Osteocyte (in vitro differentiated cells): ENCODE results near the gene IGHMBP2. TPM values are rescaled to one million over a fixed set of nuclear protein-coding genes. Genes with fewer than 3 reads are reported as not detected.

Experiments
- DNase-seq: peaks from one replicate; pipeline ENCODE4 v3.0.0; 2021; ENCODE audit warnings: mixed read lengths; ENCODE audit not compliant: unreplicated experiment; ENCODE audit errors: extremely low spot score
- H3K27ac Mint-ChIP-seq: one replicate; pipeline ENCODE4 v1.8.0; 2021; ENCODE audit warnings: mild to moderate bottlenecking, mixed read lengths; ENCODE audit not compliant: unreplicated experiment
- H3K27me3 Mint-ChIP-seq: one replicate; pipeline ENCODE4 v1.8.0; 2021; ENCODE audit warnings: mixed read lengths; ENCODE audit not compliant: unreplicated experiment
- H3K36me3 Mint-ChIP-seq: one replicate; pipeline ENCODE4 v1.8.0; 2021; ENCODE audit warnings: mixed read lengths; ENCODE audit not compliant: unreplicated experiment
- H3K4me1 Mint-ChIP-seq: one replicate; pipeline ENCODE4 v1.8.0; 2021; ENCODE audit warnings: mixed read lengths; ENCODE audit not compliant: unreplicated experiment
- H3K4me3 Mint-ChIP-seq: one replicate; pipeline ENCODE4 v1.8.0; 2021; ENCODE audit warnings: mild to moderate bottlenecking, moderate library complexity, mixed read lengths; ENCODE audit not compliant: unreplicated experiment
- H3K9me3 Mint-ChIP-seq: one replicate; pipeline ENCODE4 v1.8.0; 2021; ENCODE audit warnings: mixed read lengths; ENCODE audit not compliant: unreplicated experiment
- total RNA-seq: library from RNA; stranded (reverse); gene quantifications from 2 replicates; pipeline ENCODE4 v1.2.1, GENCODE V29; 2021
- TF ChIP-seq, protein P1 (sequence below): fragments of 200-600 bp; sonication (generic); IDR thresholded peaks from 2 replicates; pipeline ENCODE4 v1.5.0; 2021; ENCODE audit warnings: antibody characterized with exemption, mild to moderate bottlenecking, moderate library complexity

Gene IGHMBP2
- total RNA-seq, 1 donor from 2014 or later = 30.5 TPM

DNA sequence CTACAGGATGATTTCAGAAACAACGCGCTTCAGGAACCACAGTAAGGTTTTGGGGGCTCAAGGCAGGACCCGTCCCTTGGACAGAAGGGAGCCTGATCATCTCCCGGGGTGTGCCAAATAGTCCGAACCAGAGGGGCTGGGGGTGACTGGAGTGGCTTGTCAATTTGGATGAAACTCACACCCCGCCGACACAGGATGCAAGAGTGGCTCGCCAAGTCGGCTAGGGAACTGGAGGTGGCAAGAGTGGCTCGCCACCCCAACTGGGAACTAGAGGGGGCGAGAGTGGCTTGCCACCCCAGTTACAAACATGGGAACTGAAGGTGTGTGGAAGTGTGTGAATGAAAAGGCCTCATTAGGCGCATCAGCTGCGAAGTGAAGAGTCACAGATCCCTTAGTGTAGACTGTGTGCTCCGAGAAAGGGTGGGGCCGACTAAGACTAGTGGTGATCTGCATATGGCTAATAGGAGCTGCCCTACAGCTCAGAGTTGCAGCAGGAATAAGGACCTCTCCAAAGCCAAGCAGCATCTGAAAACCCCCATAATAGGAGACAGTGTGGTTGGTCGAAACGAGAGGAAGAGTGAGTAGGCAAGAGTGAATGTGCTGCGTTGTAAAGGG is 35.4 kb upstream of the IGHMBP2 start:
- peaks cover 4% of the 10 kb centered on the region for H3K9me3 Mint-ChIP-seq
- H3K27ac Mint-ChIP-seq = no peak overlapping the region
- H3K4me1 Mint-ChIP-seq = peaks cover 48% of the 10 kb centered on the region
- TF ChIP-seq, protein P1, sequence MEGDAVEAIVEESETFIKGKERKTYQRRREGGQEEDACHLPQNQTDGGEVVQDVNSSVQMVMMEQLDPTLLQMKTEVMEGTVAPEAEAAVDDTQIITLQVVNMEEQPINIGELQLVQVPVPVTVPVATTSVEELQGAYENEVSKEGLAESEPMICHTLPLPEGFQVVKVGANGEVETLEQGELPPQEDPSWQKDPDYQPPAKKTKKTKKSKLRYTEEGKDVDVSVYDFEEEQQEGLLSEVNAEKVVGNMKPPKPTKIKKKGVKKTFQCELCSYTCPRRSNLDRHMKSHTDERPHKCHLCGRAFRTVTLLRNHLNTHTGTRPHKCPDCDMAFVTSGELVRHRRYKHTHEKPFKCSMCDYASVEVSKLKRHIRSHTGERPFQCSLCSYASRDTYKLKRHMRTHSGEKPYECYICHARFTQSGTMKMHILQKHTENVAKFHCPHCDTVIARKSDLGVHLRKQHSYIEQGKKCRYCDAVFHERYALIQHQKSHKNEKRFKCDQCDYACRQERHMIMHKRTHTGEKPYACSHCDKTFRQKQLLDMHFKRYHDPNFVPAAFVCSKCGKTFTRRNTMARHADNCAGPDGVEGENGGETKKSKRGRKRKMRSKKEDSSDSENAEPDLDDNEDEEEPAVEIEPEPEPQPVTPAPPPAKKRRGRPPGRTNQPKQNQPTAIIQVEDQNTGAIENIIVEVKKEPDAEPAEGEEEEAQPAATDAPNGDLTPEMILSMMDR = no peak
- H3K36me3 Mint-ChIP-seq = no peaks in the 10 kb centered on the region
- no peak for DNase-seq
- no peaks in the 10 kb centered on the region for H3K27me3 Mint-ChIP-seq
- H3K4me3 Mint-ChIP-seq = no peak overlapping the region

DNA sequence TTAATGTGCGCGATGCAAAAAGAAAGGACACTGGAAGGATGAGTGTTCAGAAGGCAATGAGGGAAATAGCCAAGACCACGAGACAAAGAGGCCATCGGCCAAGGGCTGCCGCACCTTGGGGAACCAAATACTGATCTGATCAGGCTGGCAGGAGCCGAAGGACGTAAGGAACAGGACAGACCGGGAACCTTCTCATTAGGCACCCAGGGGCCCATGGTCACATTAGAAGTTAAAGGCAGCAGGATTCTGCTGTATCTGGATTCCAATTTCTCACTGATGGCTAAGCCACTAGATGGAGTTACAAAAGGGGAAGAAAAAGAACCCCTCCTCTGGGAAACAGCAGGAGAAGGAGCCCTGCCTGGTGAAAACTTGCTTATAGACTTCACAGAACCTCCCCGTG is 33.2 kb upstream of the IGHMBP2 start:
- no peak for DNase-seq

GRCh38 chr11:68872216-68873003 is 31.3 kb upstream of the IGHMBP2 start:
- no peak for DNase-seq
- H3K4me3 Mint-ChIP-seq = peak overlapping the region; percentile 36
- H3K27ac Mint-ChIP-seq = peak overlapping the region; percentile 82

More for the DNA sequence above, 33.2 kb upstream of the IGHMBP2 start:
- Mint-ChIP-seq H3K27me3 (no peaks in the 10 kb centered on the region), H3K9me3 (no peaks in the 10 kb centered on the region), H3K4me1 (peaks cover 62% of the 10 kb centered on the region), H3K36me3 (no peaks in the 10 kb centered on the region), H3K4me3 (peak overlapping the region; percentile 46), H3K27ac (peak overlapping the region; percentile 27)
- TF ChIP-seq, protein P1 = peak; percentile 38

GRCh38 chr11:68878022-68878421 is 25.7 kb upstream of the IGHMBP2 start:
- Mint-ChIP-seq H3K27me3 (no peaks in the 10 kb centered on the region), H3K36me3 (no peaks in the 10 kb centered on the region), H3K27ac (no peak overlapping the region), H3K4me1 (peaks cover 30% of the 10 kb centered on the region), H3K4me3 (no peak overlapping the region), H3K9me3 (no peaks in the 10 kb centered on the region)
- TF ChIP-seq, protein P1 = no peak
- DNase-seq = no peak

More at GRCh38 chr11:68872216-68873003, 31.3 kb upstream of the IGHMBP2 start:
- Mint-ChIP-seq H3K4me1 (peaks cover 61% of the 10 kb centered on the region), H3K36me3 (no peaks in the 10 kb centered on the region), H3K9me3 (no peaks in the 10 kb centered on the region), H3K27me3 (no peaks in the 10 kb centered on the region)
- TF ChIP-seq, protein P1 = no peak

GRCh38 chr11:68880851-68881250 is 22.8 kb upstream of the IGHMBP2 start:
- Mint-ChIP-seq H3K27ac (no peak overlapping the region), H3K4me3 (no peak overlapping the region), H3K27me3 (no peaks in the 10 kb centered on the region), H3K36me3 (no peaks in the 10 kb centered on the region), H3K4me1 (peaks cover 10% of the 10 kb centered on the region), H3K9me3 (no peaks in the 10 kb centered on the region)
- no peak for DNase-seq
- TF ChIP-seq, protein P1 = no peak
